ENCODE measurements around the gene JUNB.

GRCh38 chr19:12757544-12758274, 33.6 kb upstream of the JUNB start:
- peak; percentile 59 for TF ChIP-seq CTCF (IDR thresholded peaks at IDR 0.05; ENCODE audit: insufficient read depth, low read depth, low read length)
- no peak for TF ChIP-seq EZH2 (IDR thresholded peaks at IDR 0.05; ENCODE audit: insufficient read depth, low read length)

All from astrocyte (in vitro differentiated cells and primary cell).